IPS DF 4.7 (cell line): Measurements from ENCODE around the gene BEST2.

Experiments
- DNase-seq: peaks from one replicate; pipeline ENCODE4 v3.0.0-alpha.2; 2013; ENCODE audit warnings: low spot score; ENCODE audit errors: extremely low read depth

Gene BEST2

DNA sequence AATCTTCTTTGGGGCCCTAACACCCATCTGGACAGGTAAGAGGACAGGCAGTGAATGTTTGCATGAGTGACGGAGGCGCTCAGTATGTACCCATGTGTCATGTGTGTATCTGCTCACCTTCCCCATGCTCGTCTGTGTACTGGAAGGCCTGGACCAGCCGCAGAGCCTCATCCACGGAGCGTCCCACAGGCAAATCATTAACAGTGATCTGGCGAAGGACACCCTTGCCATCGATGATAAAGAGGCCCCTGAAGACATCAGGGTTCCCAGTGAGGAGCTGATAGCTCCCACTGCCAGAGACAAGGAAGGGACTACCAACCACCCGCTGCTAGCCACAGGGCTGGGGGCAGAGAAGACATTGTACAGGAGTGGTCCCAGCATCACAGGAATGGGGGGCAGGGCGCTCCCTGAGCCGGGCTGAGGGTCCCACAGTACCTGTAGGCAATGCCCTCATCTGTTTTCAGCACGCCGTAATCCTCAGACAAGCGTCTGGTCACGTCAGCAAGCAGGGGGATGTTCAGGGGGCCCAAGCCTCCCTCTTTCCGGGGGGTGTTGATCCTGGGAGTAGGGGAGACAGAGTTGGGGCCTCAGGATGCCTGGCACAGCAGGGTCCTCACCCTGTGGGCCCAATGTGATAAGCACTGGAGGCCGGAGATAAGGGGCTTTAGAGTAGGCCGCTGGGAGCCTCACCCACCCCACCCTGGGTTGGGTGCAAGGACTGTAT lies 48.3 kb downstream of the BEST2 start:
- no peak for DNase-seq

DNA sequence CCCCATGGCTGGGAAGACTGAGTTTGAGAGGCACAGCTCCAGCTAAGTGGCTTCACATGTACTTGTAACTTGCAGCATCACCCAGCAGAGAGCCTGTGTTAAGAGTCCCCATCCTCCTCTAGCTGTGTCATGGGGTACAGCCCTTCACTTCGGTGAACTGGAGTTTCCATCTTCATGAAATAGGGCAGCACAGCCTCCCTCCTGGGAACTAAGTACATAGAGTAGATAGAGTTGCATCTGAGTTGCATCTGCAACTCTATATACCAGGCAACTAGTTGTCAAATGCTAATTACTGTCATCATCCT lies 48.8 kb downstream of the BEST2 start:
- DNase-seq = no peak

DNA sequence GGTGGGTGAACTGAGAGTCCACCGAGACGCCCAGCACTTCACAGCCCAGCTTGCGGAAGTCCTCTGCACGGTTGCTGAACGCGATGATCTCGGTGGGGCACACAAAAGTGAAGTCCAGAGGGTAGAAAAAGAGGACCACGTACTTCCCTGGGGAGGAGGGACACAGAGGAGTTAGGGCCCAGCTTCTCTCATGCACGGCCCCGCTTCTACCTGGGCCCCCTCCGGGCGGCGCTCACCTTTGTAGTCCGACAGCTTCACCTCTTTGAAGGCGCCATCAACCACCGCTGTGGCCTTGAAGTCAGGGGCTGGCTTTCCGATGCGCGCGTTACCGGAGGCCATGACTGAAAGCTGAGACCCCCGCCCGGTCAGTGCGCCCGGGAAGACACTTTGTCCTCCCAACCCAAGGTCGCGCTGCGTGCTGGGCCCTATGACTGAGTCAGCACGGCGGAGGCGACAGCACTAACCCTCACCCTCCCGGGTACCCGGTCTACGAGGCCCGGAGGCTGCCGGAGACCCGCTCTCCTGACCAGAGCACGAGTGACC lies 49.4 kb downstream of the BEST2 start:
- no peak for DNase-seq

DNA sequence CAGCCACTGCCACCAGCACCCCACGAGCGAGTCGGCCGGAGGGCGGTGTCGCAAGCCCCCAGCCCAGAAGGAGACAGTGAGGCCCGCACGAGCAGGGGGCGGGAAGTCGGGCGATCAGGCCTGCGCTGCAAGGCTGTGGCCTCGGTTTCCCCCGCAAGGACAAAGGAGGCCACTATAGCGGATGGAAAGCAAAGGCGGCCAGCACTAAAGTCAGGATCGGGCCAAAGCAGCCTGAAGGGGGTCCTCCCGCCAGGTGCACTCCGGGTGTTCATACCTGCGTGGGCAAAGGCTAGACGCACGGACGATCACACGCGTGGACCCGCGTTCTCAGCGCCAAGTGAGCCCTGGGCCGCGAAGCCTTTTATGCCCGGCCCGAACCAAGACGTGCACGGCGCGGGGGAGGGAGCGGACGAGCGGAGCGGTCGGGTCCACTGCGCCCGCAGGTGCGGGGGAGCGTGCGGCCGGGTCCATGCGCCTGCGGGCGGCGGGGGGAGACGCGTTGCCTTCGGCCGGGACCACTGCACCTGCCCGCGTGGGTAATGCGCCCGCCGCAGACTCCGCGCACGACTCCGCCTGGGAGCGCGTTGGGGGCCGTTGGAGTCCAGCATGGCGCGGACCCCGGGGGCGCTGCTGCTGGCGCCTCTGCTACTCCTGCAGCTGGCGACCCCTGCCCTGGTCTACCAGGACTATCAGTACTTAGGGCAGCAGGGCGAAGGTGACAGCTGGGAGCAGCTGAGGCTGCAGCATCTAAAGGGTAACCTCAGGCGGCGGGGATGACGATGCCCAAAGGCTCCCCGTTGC lies 50.1 kb downstream of the BEST2 start, which contains the start of the genes PRDX2 and THSD8:
TSS of gene PRDX2 (minus strand) at position 335 of the 801 bp plus-strand sequence. CDS start 539 bp downstream, outside the sequence.
TSS of gene THSD8 (plus strand) at position 604 of the 801 bp plus-strand sequence. CDS start at position 607, 3 bp downstream.
- DNase-seq = no peak

DNA sequence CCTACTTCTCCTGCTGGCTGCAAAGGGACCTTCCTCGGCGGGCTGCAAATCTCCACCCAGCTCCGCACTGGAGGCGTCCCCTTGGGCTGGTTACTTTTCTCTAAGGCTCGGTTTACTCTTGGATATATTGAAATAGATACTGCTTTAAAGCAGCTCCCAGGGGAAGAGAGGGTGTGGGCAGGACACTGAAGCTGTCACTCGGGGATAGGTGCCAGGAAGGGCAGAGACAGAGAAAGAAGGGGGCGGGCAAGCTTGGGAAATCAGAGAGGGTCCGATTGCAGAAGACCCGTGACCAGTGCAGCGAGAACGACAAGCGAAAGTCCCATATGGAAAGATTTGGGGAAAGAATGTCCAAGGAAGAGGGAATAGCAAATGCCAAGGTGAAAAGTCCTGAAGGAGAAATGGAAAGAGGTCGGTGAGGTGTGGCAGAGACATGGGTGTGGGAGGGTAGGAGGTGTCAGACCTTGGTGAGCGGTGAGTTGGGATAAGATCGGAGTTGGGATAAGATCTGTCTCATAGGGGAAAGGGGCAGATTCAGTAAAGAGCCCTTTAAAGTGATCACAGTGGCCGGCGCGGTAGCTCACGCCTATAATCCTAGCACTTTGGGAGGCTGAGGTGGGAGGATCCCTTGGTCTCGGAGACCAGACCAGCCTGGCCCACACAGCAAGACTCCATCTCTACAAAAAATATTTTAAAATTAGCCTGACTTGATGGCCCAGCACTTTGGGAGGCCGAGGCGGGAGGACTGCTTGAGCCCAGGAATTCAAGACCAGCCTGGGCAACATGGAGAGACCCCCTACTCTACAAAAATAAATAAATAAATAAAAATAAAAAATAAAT lies 50.9 kb downstream of the BEST2 start:
- DNase-seq = no peak

DNA sequence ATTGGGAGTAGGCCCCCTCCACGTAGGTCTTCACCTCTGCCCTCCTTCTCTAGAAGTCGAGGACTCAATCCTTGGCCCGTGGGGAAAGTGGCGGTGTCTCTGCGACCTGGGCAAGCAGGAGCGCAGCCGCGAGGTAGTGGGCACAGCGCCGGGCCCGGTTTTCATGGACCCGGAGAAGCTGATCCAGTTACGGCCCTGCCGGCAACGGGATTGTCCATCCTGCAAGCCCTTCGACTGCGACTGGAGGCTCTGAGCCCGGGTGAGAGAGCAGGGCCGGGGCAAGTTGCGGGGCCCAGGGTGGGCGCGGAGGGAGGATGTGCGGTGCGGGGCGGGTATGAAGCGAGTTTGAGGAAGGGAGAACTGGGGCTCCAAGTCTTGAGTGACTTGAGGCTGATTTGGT lies 52.5 kb downstream of the BEST2 start:
- no peak for DNase-seq

DNA sequence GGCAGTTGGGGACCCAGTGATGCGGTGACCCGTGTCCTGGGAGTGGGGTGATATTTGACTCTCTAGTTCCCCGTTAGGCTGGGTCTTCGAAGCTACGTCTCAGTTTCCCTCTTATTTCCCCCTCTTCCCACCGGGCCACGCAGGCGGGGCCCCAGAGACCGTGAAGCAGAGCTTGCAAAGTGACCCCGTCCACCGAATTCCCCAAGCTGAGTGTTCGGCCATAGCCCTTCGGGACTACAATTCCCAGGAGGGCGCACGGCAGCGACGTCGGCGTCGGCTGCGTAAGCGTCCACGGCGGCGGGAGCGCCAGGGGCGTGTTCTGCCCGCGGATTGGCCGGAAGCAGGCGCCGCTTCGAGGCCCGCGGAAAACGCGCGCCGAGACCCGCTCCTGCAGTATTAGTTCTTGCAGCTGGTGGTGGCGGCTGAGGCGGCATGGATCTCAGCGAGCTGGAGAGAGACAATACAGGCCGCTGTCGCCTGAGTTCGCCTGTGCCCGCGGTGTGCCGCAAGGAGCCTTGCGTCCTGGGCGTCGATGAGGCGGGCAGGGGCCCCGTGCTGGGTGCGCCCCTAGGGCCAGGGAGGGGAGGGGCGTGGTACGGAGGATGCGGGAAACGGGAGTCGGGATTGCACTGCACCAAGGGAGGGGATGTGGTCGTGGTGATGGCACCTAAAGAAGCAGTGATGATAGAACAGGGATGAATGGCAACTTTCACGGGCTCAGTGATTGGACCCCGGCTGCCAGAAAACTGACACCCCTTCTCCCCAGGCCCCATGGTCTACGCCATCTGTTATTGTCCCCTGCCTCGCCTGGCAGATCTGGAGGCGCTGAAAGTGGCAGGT lies 54.9 kb downstream of the BEST2 start, which contains the start of gene RNASEH2A:
TSS of gene RNASEH2A (plus strand) at position 343 of the 840 bp plus-strand sequence. CDS start at position 433, 90 bp downstream.
- no peak for DNase-seq
